ENCODE results near the gene TTYH2.
"Not testable (repeated sequence)": the region's sequence is repeated elsewhere in the genome, so short reads cannot be mapped to it uniquely, and the experiment has no call there.

TTYH2 gene

GRCh38 chr17:74274709-74275340 is 61.5 kb downstream of the TTYH2 start:
- TF ChIP-seq, protein P1, sequence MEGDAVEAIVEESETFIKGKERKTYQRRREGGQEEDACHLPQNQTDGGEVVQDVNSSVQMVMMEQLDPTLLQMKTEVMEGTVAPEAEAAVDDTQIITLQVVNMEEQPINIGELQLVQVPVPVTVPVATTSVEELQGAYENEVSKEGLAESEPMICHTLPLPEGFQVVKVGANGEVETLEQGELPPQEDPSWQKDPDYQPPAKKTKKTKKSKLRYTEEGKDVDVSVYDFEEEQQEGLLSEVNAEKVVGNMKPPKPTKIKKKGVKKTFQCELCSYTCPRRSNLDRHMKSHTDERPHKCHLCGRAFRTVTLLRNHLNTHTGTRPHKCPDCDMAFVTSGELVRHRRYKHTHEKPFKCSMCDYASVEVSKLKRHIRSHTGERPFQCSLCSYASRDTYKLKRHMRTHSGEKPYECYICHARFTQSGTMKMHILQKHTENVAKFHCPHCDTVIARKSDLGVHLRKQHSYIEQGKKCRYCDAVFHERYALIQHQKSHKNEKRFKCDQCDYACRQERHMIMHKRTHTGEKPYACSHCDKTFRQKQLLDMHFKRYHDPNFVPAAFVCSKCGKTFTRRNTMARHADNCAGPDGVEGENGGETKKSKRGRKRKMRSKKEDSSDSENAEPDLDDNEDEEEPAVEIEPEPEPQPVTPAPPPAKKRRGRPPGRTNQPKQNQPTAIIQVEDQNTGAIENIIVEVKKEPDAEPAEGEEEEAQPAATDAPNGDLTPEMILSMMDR (IDR thresholded peaks at IDR 0.05) = no peak
- Histone ChIP-seq H3K36me3 (no peaks in the 10 kb centered on the region), H3K27me3 (peaks cover 42% of the 10 kb centered on the region), H3K4me3 (ENCODE audit: low read depth in 1 of 2, low read length in 1 of 2) (no peak overlapping the region), H3K4me1 (ENCODE audit: control insufficient read depth in 1 of 2, insufficient read depth in 1 of 2, low read depth in 1 of 2, low read length in 1 of 2) (no peaks in the 10 kb centered on the region), H3K9me3 (no peaks in the 10 kb centered on the region), H3K27ac (no peak overlapping the region)

DNA sequence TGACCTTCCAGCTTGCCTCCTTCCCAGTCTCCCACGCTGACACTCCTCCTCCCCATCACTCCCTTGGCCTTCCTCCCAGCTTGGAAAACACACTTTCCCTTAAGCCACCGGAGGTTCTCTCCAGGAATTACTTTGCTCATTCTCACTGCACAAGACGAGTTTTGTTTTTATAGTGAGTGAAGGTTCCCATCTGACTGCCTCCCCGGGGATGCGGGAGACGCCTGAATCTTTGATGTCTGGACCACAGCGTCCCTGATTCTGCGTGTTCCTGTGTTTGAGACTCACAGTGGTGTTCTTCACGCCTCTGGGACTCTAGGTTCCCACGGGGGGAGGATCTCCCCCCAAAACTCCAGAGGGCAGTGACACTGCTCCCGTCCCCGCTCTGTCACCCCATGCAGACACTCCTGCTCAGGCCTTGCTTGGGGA is 62.7 kb downstream of the TTYH2 start:
- TF ChIP-seq, protein P1 (IDR thresholded peaks at IDR 0.05) = no peak
- Histone ChIP-seq H3K9me3 (no peaks in the 10 kb centered on the region), H3K4me3 (ENCODE audit: low read depth in 1 of 2, low read length in 1 of 2) (no peak overlapping the region), H3K4me1 (ENCODE audit: control insufficient read depth in 1 of 2, insufficient read depth in 1 of 2, low read depth in 1 of 2, low read length in 1 of 2) (no peaks in the 10 kb centered on the region), H3K27ac (no peak overlapping the region), H3K36me3 (no peaks in the 10 kb centered on the region), H3K27me3 (peaks cover 35% of the 10 kb centered on the region)

GRCh38 chr17:74276541-74277009 is 63.2 kb downstream of the TTYH2 start:
- Histone ChIP-seq H3K4me1 (ENCODE audit: control insufficient read depth in 1 of 2, insufficient read depth in 1 of 2, low read depth in 1 of 2, low read length in 1 of 2) (no peaks in the 10 kb centered on the region), H3K9me3 (no peaks in the 10 kb centered on the region), H3K4me3 (ENCODE audit: low read depth in 1 of 2, low read length in 1 of 2) (no peak overlapping the region), H3K27me3 (peaks cover 35% of the 10 kb centered on the region), H3K27ac (no peak overlapping the region), H3K36me3 (no peaks in the 10 kb centered on the region)
- TF ChIP-seq, protein P1 (IDR thresholded peaks at IDR 0.05) = no peak

GRCh38 chr17:74277935-74278334 is 64.6 kb downstream of the TTYH2 start:
- TF ChIP-seq, protein P1 (IDR thresholded peaks at IDR 0.05) = no peak
- Histone ChIP-seq H3K36me3 (no peaks in the 10 kb centered on the region), H3K27me3 (peaks cover 34% of the 10 kb centered on the region), H3K9me3 (no peaks in the 10 kb centered on the region), H3K4me3 (ENCODE audit: low read depth in 1 of 2, low read length in 1 of 2) (no peak overlapping the region), H3K4me1 (ENCODE audit: control insufficient read depth in 1 of 2, insufficient read depth in 1 of 2, low read depth in 1 of 2, low read length in 1 of 2) (peaks cover 3% of the 10 kb centered on the region in 2 experiments), H3K27ac (no peak overlapping the region)

DNA sequence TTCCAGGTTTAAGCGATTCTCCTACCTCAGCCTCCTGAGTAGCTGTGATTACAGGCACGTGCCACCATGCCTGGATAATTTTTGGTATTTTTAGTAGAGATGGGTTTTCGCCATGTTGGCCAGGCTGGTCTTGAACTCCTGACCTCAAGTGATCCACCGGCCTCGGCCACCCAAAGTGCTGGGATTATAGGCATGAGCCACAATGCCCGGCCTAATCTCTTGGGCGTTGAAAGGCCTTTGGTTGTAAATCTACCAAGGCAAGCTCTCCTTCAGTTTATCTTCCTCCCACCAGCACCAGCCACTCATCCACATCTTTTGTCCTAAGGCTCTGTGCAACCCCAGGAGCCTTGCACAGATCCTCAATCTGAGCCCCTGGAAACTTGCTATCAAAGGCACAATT is 66.2 kb downstream of the TTYH2 start:
- H3K4me1 ChIP-seq (ENCODE audit: control insufficient read depth in 1 of 2, insufficient read depth in 1 of 2, low read depth in 1 of 2, low read length in 1 of 2); H3K9me3 ChIP-seq; H3K4me3 ChIP-seq (ENCODE audit: low read depth in 1 of 2, low read length in 1 of 2); H3K27ac ChIP-seq; H3K36me3 ChIP-seq: not testable (repeated sequence)
- peaks cover 25% of the 10 kb centered on the region for H3K27me3 ChIP-seq

DNA sequence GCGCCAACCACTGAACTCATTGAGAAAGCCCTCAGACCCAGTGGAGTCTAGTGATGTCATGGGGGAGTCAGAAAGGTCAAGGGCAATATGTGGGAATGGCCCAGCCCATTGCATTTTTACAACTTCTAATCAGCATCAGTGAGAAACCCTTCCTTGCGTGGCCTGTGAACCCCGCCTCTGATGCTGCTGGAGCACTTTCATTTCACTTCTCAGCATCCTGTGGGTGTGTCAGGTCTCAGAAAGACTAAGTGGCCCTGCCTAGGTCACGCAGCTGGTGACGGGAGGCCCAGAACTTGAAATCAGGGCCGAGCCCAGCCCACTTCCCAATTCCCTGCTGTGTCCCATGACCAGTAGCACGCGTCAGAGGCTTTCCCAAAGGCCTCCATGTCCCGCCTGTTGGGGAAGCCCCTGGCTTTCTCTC is 66.7 kb downstream of the TTYH2 start:
- no peak overlapping the region for H3K27ac ChIP-seq
- TF ChIP-seq, protein P1 (IDR thresholded peaks at IDR 0.05) = no peak
- H3K4me1 ChIP-seq (ENCODE audit: control insufficient read depth in 1 of 2, insufficient read depth in 1 of 2, low read depth in 1 of 2, low read length in 1 of 2) = peaks cover 4 to 7% of the 10 kb centered on the region in 2 experiments

More for the DNA sequence above, 66.7 kb downstream of the TTYH2 start:
- no peaks in the 10 kb centered on the region for H3K36me3 ChIP-seq
- no peak overlapping the region for H3K4me3 ChIP-seq (ENCODE audit: low read depth in 1 of 2, low read length in 1 of 2)
- peaks cover 25% of the 10 kb centered on the region for H3K27me3 ChIP-seq
- H3K9me3 ChIP-seq = no peaks in the 10 kb centered on the region

Measured in neutrophil (primary cell).